ENCODE data around the gene POTEB3.
"Not testable (repeated sequence)": the region's sequence is repeated elsewhere in the genome, so short reads cannot be mapped to it uniquely, and the experiment has no call there.

POTEB3 gene

GRCh38 chr15:21440399-21440798, at the start of gene POTEB3:
POTEB3 (minus strand) TSS chr15:21440499; CDS start chr15:21440011, 488 bp downstream.
- not testable (repeated sequence) for DNase-seq

GRCh38 chr15:21453683-21454082, 13.4 kb upstream of the POTEB3 start:
- not testable (repeated sequence) for DNase-seq

GRCh38 chr15:21451920-21452563, 11.7 kb upstream of the POTEB3 start:
- DNase-seq = not testable (repeated sequence)

- not testable (repeated sequence) for DNase-seq
Observed at GRCh38 chr15:21451487-21451886, 11.2 kb upstream of the POTEB3 start.

GRCh38 chr15:21407366-21407765, 32.9 kb downstream of the POTEB3 start:
- not testable (repeated sequence) for DNase-seq

GRCh38 chr15:21401531-21401930, 38.8 kb downstream of the POTEB3 start:
- not testable (repeated sequence) for DNase-seq

GRCh38 chr15:21399111-21399510, 41.2 kb downstream of the POTEB3 start:
- DNase-seq = not testable (repeated sequence)

- not testable (repeated sequence) for DNase-seq
Observed at GRCh38 chr15:21398511-21398910, 41.8 kb downstream of the POTEB3 start.

GRCh38 chr15:21397656-21398055, 42.6 kb downstream of the POTEB3 start:
- DNase-seq = not testable (repeated sequence)

GRCh38 chr15:21397186-21397585, 43.1 kb downstream of the POTEB3 start:
- not testable (repeated sequence) for DNase-seq

- not testable (repeated sequence) for DNase-seq
Observed at GRCh38 chr15:21385961-21386360, 54.3 kb downstream of the POTEB3 start.

GRCh38 chr15:21383866-21384485, 56.3 kb downstream of the POTEB3 start:
- DNase-seq = not testable (repeated sequence)

GRCh38 chr15:21373682-21374081, 66.6 kb downstream of the POTEB3 start:
- not testable (repeated sequence) for DNase-seq

- DNase-seq = not testable (repeated sequence)
Observed at GRCh38 chr15:21369177-21369576, 71.1 kb downstream of the POTEB3 start.

GRCh38 chr15:21368625-21369024, 71.7 kb downstream of the POTEB3 start:
- DNase-seq = not testable (repeated sequence)

Measured in Kasumi-1 (cell line).